Spinal cord (tissue), 10 donors: ENCODE measurements around the gene AHCTF1. TPM values are rescaled to one million over a fixed set of nuclear protein-coding genes. Genes with fewer than 3 reads are reported as not detected.

ENCODE experiments used
- DNase-seq, 6 donors: peaks; one replicate each; pipeline versions ENCODE4 v3.0.0 to v3.0.0-alpha.2; 2013 to 2015; ENCODE audit warnings: low spot score in 6 of 6, low read depth in 4 of 6
- H3K27ac ChIP-seq: one replicate; pipeline ENCODE4 v1.5.1; 2013; ENCODE audit warnings: low read depth, low read length, control low read depth
- H3K27me3 ChIP-seq: one replicate; pipeline ENCODE4 v1.6.1; 2013; ENCODE audit warnings: low read length; ENCODE audit not compliant: control insufficient read depth, insufficient read depth
- H3K36me3 ChIP-seq: one replicate; pipeline ENCODE4 v1.6.1; 2013; ENCODE audit warnings: low read length; ENCODE audit not compliant: control insufficient read depth, insufficient read depth
- H3K4me1 ChIP-seq: one replicate; pipeline ENCODE4 v1.6.1; 2013; ENCODE audit warnings: low read length; ENCODE audit not compliant: control insufficient read depth, insufficient read depth
- H3K4me3 ChIP-seq: one replicate; pipeline ENCODE4 v1.5.1; 2013; ENCODE audit warnings: low read depth, low read length, control low read depth
- H3K9me3 ChIP-seq: one replicate; pipeline ENCODE4 v1.6.1; 2013; ENCODE audit warnings: low read length; ENCODE audit not compliant: control insufficient read depth, insufficient read depth
- WGBS: methylation state at CpG from one replicate; pipeline ENCODE4 v1.1.5; 2013; ENCODE audit warnings: missing lambda C conversion rate; ENCODE audit not compliant: insufficient coverage; 5-methylcytosine and 5-hydroxymethylcytosine counted together
- polyA plus RNA-seq, 2 donors: library from polyadenylated mRNA; unstranded; fragments of 120-200 nt; gene quantifications; one replicate each; pipeline ENCODE4 v1.2.1, GENCODE V29; 2013; ENCODE audit not compliant: insufficient read length in 2 of 2
- total RNA-seq, 2 donors: library from RNA; depleted of rRNA in 1 of 2; stranded (reverse); fragments of 120-200 nt in 1 of 2; fragments of >200 nt in 1 of 2; gene quantifications; one replicate each; pipeline versions ENCODE4 v1.2.3 to v1.2.4, GENCODE V29; 2013 to 2014
- donor health status: healthy.

AHCTF1 gene
- total and polyA plus RNA-seq, 4 donors, result 28.7 to 33.4 (median 32.1) TPM

GRCh38 chr1:246809473-246809872, 122.3 kb downstream of the AHCTF1 start:
- DNase-seq, result no peak
- no peaks in the 10 kb centered on the region for H3K27me3 ChIP-seq
- no peak overlapping the region for H3K4me3 ChIP-seq
- 92% methylated on average over 5 of the region's 6 CpGs for WGBS
- no peaks in the 10 kb centered on the region for H3K4me1 ChIP-seq
- H3K9me3 ChIP-seq, result no peaks in the 10 kb centered on the region
- H3K36me3 ChIP-seq, result no peaks in the 10 kb centered on the region
- no peak overlapping the region for H3K27ac ChIP-seq

GRCh38 chr1:246805135-246805716, 126.5 kb downstream of the AHCTF1 start:
- no peaks in the 10 kb centered on the region for H3K36me3 ChIP-seq
- no peak overlapping the region for H3K4me3 ChIP-seq
- no peak for DNase-seq
- H3K27me3 ChIP-seq, result no peaks in the 10 kb centered on the region
- no peaks in the 10 kb centered on the region for H3K9me3 ChIP-seq
- H3K4me1 ChIP-seq, result peaks cover 4% of the 10 kb centered on the region
- 86% methylated on average over 1 of the region's 10 CpGs for WGBS
- H3K27ac ChIP-seq, result no peak overlapping the region

- 92% methylated on average over 5 of the region's 5 CpGs for WGBS
- Histone ChIP-seq H3K27ac (no peak overlapping the region), H3K4me1 (peaks cover 10% of the 10 kb centered on the region), H3K4me3 (no peak overlapping the region), H3K27me3 (no peaks in the 10 kb centered on the region), H3K36me3 (no peaks in the 10 kb centered on the region), H3K9me3 (no peaks in the 10 kb centered on the region)
- no peak for DNase-seq
Observed at GRCh38 chr1:246803883-246804282, 127.9 kb downstream of the AHCTF1 start.

- WGBS, result 98% methylated on average over 5 of the region's 6 CpGs
- Histone ChIP-seq H3K9me3 (no peaks in the 10 kb centered on the region), H3K36me3 (no peaks in the 10 kb centered on the region), H3K27me3 (no peaks in the 10 kb centered on the region), H3K4me3 (no peak overlapping the region), H3K27ac (no peak overlapping the region), H3K4me1 (peaks cover 13% of the 10 kb centered on the region)
- DNase-seq, result no peak
Observed at GRCh38 chr1:246803373-246803772, 128.4 kb downstream of the AHCTF1 start.

- DNase-seq, result peak in 1 of 6 donors; percentile 46
- Histone ChIP-seq H3K9me3 (no peaks in the 10 kb centered on the region), H3K27ac (no peak overlapping the region), H3K36me3 (no peaks in the 10 kb centered on the region), H3K4me1 (peaks cover 13% of the 10 kb centered on the region), H3K4me3 (no peak overlapping the region), H3K27me3 (no peaks in the 10 kb centered on the region)
- 92% methylated on average over 6 of the region's 11 CpGs for WGBS
Observed at GRCh38 chr1:246801241-246802020, 130.3 kb downstream of the AHCTF1 start.

GRCh38 chr1:246800756-246801155, 131.0 kb downstream of the AHCTF1 start:
- H3K4me3 ChIP-seq, result no peak overlapping the region
- H3K27me3 ChIP-seq, result no peaks in the 10 kb centered on the region
- H3K9me3 ChIP-seq, result no peaks in the 10 kb centered on the region
- no peaks in the 10 kb centered on the region for H3K36me3 ChIP-seq
- no peak for DNase-seq
- no peak overlapping the region for H3K27ac ChIP-seq
- 72% methylated on average over 7 of the region's 10 CpGs for WGBS
- peaks cover 13% of the 10 kb centered on the region for H3K4me1 ChIP-seq

GRCh38 chr1:246800356-246800755, 131.4 kb downstream of the AHCTF1 start:
- no peaks in the 10 kb centered on the region for H3K27me3 ChIP-seq

GRCh38 chr1:246798606-246799496, 132.9 kb downstream of the AHCTF1 start:
- Histone ChIP-seq H3K4me3 (no peak overlapping the region), H3K9me3 (no peaks in the 10 kb centered on the region), H3K27ac (no peak overlapping the region), H3K27me3 (no peaks in the 10 kb centered on the region), H3K36me3 (no peaks in the 10 kb centered on the region), H3K4me1 (peaks cover 18% of the 10 kb centered on the region)
- DNase-seq, result peak in 2 of 6 donors; percentile 40 to 62
- WGBS, result 29% methylated on average over 13 of the region's 22 CpGs

More at GRCh38 chr1:246800356-246800755, 131.4 kb downstream of the AHCTF1 start:
- DNase-seq, result no peak
- no peaks in the 10 kb centered on the region for H3K9me3 ChIP-seq
- H3K4me3 ChIP-seq, result no peak overlapping the region
- H3K27ac ChIP-seq, result no peak overlapping the region
- H3K4me1 ChIP-seq, result peaks cover 13% of the 10 kb centered on the region
- no peaks in the 10 kb centered on the region for H3K36me3 ChIP-seq
- WGBS, result 67% methylated on average over 1 of the region's 3 CpGs

- WGBS, result 74% methylated on average over 4 of the region's 4 CpGs
Observed at GRCh38 chr1:246798107-246798506, 133.6 kb downstream of the AHCTF1 start.

More at GRCh38 chr1:246798107-246798506, 133.6 kb downstream of the AHCTF1 start:
- Histone ChIP-seq H3K36me3 (no peaks in the 10 kb centered on the region), H3K4me3 (no peak overlapping the region), H3K27ac (no peak overlapping the region), H3K9me3 (no peaks in the 10 kb centered on the region), H3K27me3 (no peaks in the 10 kb centered on the region), H3K4me1 (peaks cover 23% of the 10 kb centered on the region)
- DNase-seq, result no peak
